ENCODE data around the gene EPB41.
"Not testable (repeated sequence)": the region's sequence is repeated elsewhere in the genome, so short reads cannot be mapped to it uniquely, and the experiment has no call there.

GRCh38 chr1:29079916-29080629 lies 165.7 kb downstream of the EPB41 start:
- TF ChIP-seq CTCF, POLR2A (IDR thresholded peaks at IDR 0.05): not testable (repeated sequence)

All from Peyer's patch (tissue), 4 donors.